CD14-positive monocyte (primary cell): Measurements from ENCODE around the gene RHOF. TPM values are rescaled to one million over a fixed set of nuclear protein-coding genes. Genes with fewer than 3 reads are reported as not detected.

ENCODE experiments used
- DNase-seq, 3 donors: peaks; one replicate each; pipeline ENCODE4 v3.0.0-alpha.2; 2011 to 2022
- H2AFZ ChIP-seq: 2 replicates; pipeline ENCODE4 v1.6.0; 2012; ENCODE audit warnings: mild to moderate bottlenecking, low read depth, low read length, inconsistent platforms; ENCODE audit not compliant: insufficient read depth, poor library complexity, severe bottlenecking
- H3K27ac ChIP-seq, 2 donors: 1 replicate in 1 of 2; 2 replicates in 1 of 2; pipeline ENCODE4 v1.5.1; 2012 to 2013; ENCODE audit warnings: low read length in 2 of 2, control low read depth in 1 of 2, inconsistent platforms in 1 of 2, low read depth in 1 of 2, mild to moderate bottlenecking in 1 of 2
- H3K27me3 ChIP-seq, 2 donors: one replicate each; pipeline versions ENCODE4 v1.6.0 to v1.6.1; 2011 to 2013; ENCODE audit warnings: low read length in 2 of 2; ENCODE audit not compliant: control insufficient read depth in 2 of 2, insufficient read depth in 2 of 2
- H3K36me3 ChIP-seq, 2 donors: replicated peaks in 1 of 2; 1 replicate in 1 of 2; 2 replicates in 1 of 2; pipeline versions ENCODE4 v1.5.1 to v1.6.1; 2012 to 2013; ENCODE audit warnings: low read length in 2 of 2, control low read depth in 1 of 2, inconsistent platforms in 1 of 2, mild to moderate bottlenecking in 1 of 2; ENCODE audit not compliant: insufficient read depth in 2 of 2, control insufficient read depth in 1 of 2
- H3K4me1 ChIP-seq, 2 donors: 1 replicate in 1 of 2; 2 replicates in 1 of 2; pipeline versions ENCODE4 v1.5.1 to v1.6.1; 2012 to 2013; ENCODE audit warnings: low read length in 2 of 2, control low read depth in 1 of 2, inconsistent platforms in 1 of 2, mild to moderate bottlenecking in 1 of 2, moderate library complexity in 1 of 2; ENCODE audit not compliant: insufficient read depth in 2 of 2, control insufficient read depth in 1 of 2
- H3K4me2 ChIP-seq: replicated peaks from 2 replicates; pipeline ENCODE3; 2012; ENCODE audit warnings: low read length, moderate library complexity, mild to moderate bottlenecking; ENCODE audit not compliant: poor library complexity, severe bottlenecking; ENCODE audit errors: extremely low read depth
- H3K4me3 ChIP-seq, 3 experiments: fragments of 200-600 bp in 1 of 3; sonication (generic) in 1 of 3; replicated peaks in 1 of 3; 1 replicate in 2 of 3; 2 replicates in 1 of 3; pipeline ENCODE4 v1.5.1; 2011 to 2013; ENCODE audit warnings: low read length in 3 of 3, mild to moderate bottlenecking in 3 of 3, control low read depth in 2 of 3, low read depth in 2 of 3, inconsistent platforms in 1 of 3, moderate library complexity in 1 of 3
- H3K79me2 ChIP-seq: 2 replicates; pipeline ENCODE4 v1.6.0; 2012; ENCODE audit warnings: mild to moderate bottlenecking, control low read depth, inconsistent platforms, low read length, moderate library complexity; ENCODE audit not compliant: insufficient read depth
- H3K9ac ChIP-seq: 2 replicates; pipeline ENCODE4 v1.6.0; 2017; ENCODE audit warnings: low read length, mild to moderate bottlenecking; ENCODE audit not compliant: insufficient read depth, poor library complexity, severe bottlenecking
- H3K9me3 ChIP-seq, 2 donors: replicated peaks in 1 of 2; 1 replicate in 1 of 2; 2 replicates in 1 of 2; pipeline versions ENCODE4 v1.5.1 to v1.6.1; 2012 to 2013; ENCODE audit warnings: low read length in 2 of 2, control low read depth in 1 of 2; ENCODE audit not compliant: control insufficient read depth in 1 of 2, insufficient read depth in 1 of 2
- H4K20me1 ChIP-seq: 2 replicates; pipeline ENCODE4 v1.6.0; 2012; ENCODE audit warnings: mild to moderate bottlenecking, low read length, control low read depth, moderate library complexity; ENCODE audit not compliant: insufficient read depth
- H3K27ac Mint-ChIP-seq, 7 donors: one replicate each; pipeline ENCODE4 v1.8.0; 2020; ENCODE audit warnings: mild to moderate bottlenecking in 7 of 7, mixed read lengths in 7 of 7, moderate library complexity in 6 of 7, inconsistent platforms in 2 of 7
- H3K27me3 Mint-ChIP-seq, 3 donors: one replicate each; pipeline ENCODE4 v1.8.0; 2021 to 2022; ENCODE audit warnings: low read depth in 3 of 3, mild to moderate bottlenecking in 3 of 3, mixed read lengths in 3 of 3, moderate library complexity in 3 of 3, inconsistent platforms in 1 of 3
- H3K36me3 Mint-ChIP-seq, 2 donors: one replicate each; pipeline ENCODE4 v1.8.0; 2020; ENCODE audit warnings: mixed read lengths in 2 of 2, inconsistent platforms in 1 of 2, mild to moderate bottlenecking in 1 of 2
- H3K4me1 Mint-ChIP-seq: one replicate; pipeline ENCODE4 v1.8.0; 2020; ENCODE audit warnings: mild to moderate bottlenecking, mixed read lengths
- H3K4me3 Mint-ChIP-seq, 2 donors: one replicate each; pipeline ENCODE4 v1.8.0; 2020; ENCODE audit warnings: mild to moderate bottlenecking in 2 of 2, mixed read lengths in 2 of 2, moderate library complexity in 1 of 2
- H3K9me3 Mint-ChIP-seq, 7 donors: one replicate each; pipeline ENCODE4 v1.8.0; 2020 to 2022; ENCODE audit warnings: mixed read lengths in 7 of 7, mild to moderate bottlenecking in 6 of 7, moderate library complexity in 6 of 7, inconsistent platforms in 2 of 7
- CTCF ChIP-seq: fragments of 200-600 bp; IDR thresholded peaks from one replicate; pipeline ENCODE4 v1.8.0; 2022; ENCODE audit warnings: antibody characterized with exemption, mild to moderate bottlenecking
- WGBS: methylation state at CpG from one replicate; pipeline ENCODE4 v1.1.5; 2013; ENCODE audit warnings: missing lambda C conversion rate; ENCODE audit not compliant: insufficient coverage; 5-methylcytosine and 5-hydroxymethylcytosine counted together
- intact Hi-C, 2 donors: fragments of 100-400 bp; cut with micrococcal nuclease; formaldehyde crosslinking; loops; one replicate each; pipeline versions ENCODE4 v1.15.0 to v1.15.1; 2023
- polyA plus RNA-seq, 3 donors: library from polyadenylated mRNA; depleted of rRNA in 1 of 3; unstranded in 2 of 3; stranded (reverse) in 1 of 3; fragments of 300-500 nt in 2 of 3; fragments of >200 nt in 1 of 3; fragmentation: Illumina TruSeq in 2 of 3; gene quantifications; 1 replicate in 2 of 3; 2 replicates in 1 of 3; pipeline ENCODE4 v1.2.3, GENCODE V29; 2012 to 2021

Gene RHOF
- polyA plus RNA-seq, 3 donors = 7.1 to 25.9 (median 13.6) TPM

- Mint-ChIP-seq H3K27me3 (peaks cover 0 to 13% (median 6%) of the 10 kb centered on the region in 3 donors), H3K4me1 (peaks cover 26% of the 10 kb centered on the region), H3K4me3 (peak overlapping the region; percentile 95 to 99), H3K27ac (peak overlapping the region; percentile 87 to 96 (median 92)), H3K9me3 (peaks cover 0 to 2% (median 0%) of the 10 kb centered on the region in 7 donors), H3K36me3 (no peaks in the 10 kb centered on the region)
- Histone ChIP-seq H3K4me1 (peaks cover 23 to 27% of the 10 kb centered on the region in 2 donors), H4K20me1 (no peaks in the 10 kb centered on the region), H3K9me3 (no peaks in the 10 kb centered on the region), H3K4me2 (peak overlapping the region; percentile 98), H3K79me2 (peaks cover 3% of the 10 kb centered on the region), H2AFZ (peak overlapping the region; percentile 94), H3K36me3 (no peaks in the 10 kb centered on the region), H3K27me3 (no peaks in the 10 kb centered on the region), H3K4me3 (peak overlapping the region; percentile 70 to 99 (median 98)), H3K27ac (peak overlapping the region; percentile 75 to 89), H3K9ac (peak overlapping the region; percentile 81)
- 7% methylated on average over 46 of the region's 53 CpGs for WGBS
- DNase-seq = peak; percentile 98
- TF ChIP-seq CTCF = peak; percentile 34
- intact Hi-C loops = loop anchor here in 1 of 2 donors (2.0 kb wide), 1 partner anchor 49 kb away; the partner anchor contains the start of gene PSMD9
Measured at GRCh38 chr12:121839106-121839992, 45.9 kb upstream of the RHOF start.

GRCh38 chr12:121838126-121838525, 44.6 kb upstream of the RHOF start:
- no peak overlapping the region for H3K27ac Mint-ChIP-seq

More at GRCh38 chr12:121838126-121838525, 44.6 kb upstream of the RHOF start:
- Histone ChIP-seq H3K4me2 (no peak overlapping the region), H3K27ac (no peak overlapping the region), H3K27me3 (no peaks in the 10 kb centered on the region), H3K79me2 (peaks cover 3% of the 10 kb centered on the region), H3K4me1 (peaks cover 23 to 27% of the 10 kb centered on the region in 2 donors), H2AFZ (no peak overlapping the region), H3K4me3 (no peak overlapping the region), H4K20me1 (no peaks in the 10 kb centered on the region), H3K9ac (no peak overlapping the region), H3K36me3 (no peaks in the 10 kb centered on the region), H3K9me3 (no peaks in the 10 kb centered on the region)
- peaks cover 0 to 2% (median 0%) of the 10 kb centered on the region in 7 donors for H3K9me3 Mint-ChIP-seq
- peaks cover 31% of the 10 kb centered on the region for H3K4me1 Mint-ChIP-seq
- 98% methylated on average over 5 of the region's 5 CpGs for WGBS
- TF ChIP-seq CTCF = no peak
- DNase-seq = no peak
- peak overlapping the region in 1 of 2 donors; percentile 35 for H3K4me3 Mint-ChIP-seq
- peaks cover 0 to under 1% of the 10 kb centered on the region in 2 donors for H3K36me3 Mint-ChIP-seq
- peaks cover 0 to 13% (median 4%) of the 10 kb centered on the region in 3 donors for H3K27me3 Mint-ChIP-seq
- intact Hi-C loops = loop anchor here in 1 of 2 donors (2.0 kb wide), 1 partner anchor 51 kb away; the partner anchor contains the start of gene PSMD9
